GM21737 (cell line): ENCODE data around the gene C3orf62.

Experiments
- ATAC-seq: cut with Tn5 transposase; IDR thresholded peaks from one replicate; pipeline ENCODE4 v1.9.1; 2021; ENCODE audit warnings: mild to moderate bottlenecking, moderate library complexity; ENCODE audit not compliant: unreplicated experiment

The C3orf62 gene

GRCh38 chr3:49219132-49219531 is 57.9 kb downstream of the C3orf62 start:
- ATAC-seq = no peak
